K562 (cell line): ENCODE measurements around the gene LRRC1. TPM values are rescaled to one million over a fixed set of nuclear protein-coding genes. Genes with fewer than 3 reads are reported as not detected.

ENCODE experiments used
- ATAC-seq: fragments of 200-7000 bp; cut with Tn5 transposase; 3 replicates; pipeline ENCODE4 v1.9.1; 2020; ENCODE audit warnings: moderate library complexity
- BruUV-seq: library from RNA; stranded (reverse); fragments of 400-500 nt; replicated peaks from 2 replicates; lab custom pipeline; 2021; lab: Mats Ljungman, UMichigan
- CTCF ChIA-PET: fragments of 300-600 bp; formaldehyde crosslinking; extraction: SDS; loops from one replicate; lab custom pipeline; 2021; ENCODE audit warnings: low intra/inter-chr PET ratio; lab: Yijun Ruan, JAX
- POLR2A ChIA-PET: fragments of 300-600, 350-650 bp; sonication (Branson Sonifier 250); formaldehyde crosslinking; extraction: SDS; loops from one replicate; lab custom pipeline; 2021; ENCODE audit warnings: antibody characterized with exemption, inconsistent platforms; lab: Yijun Ruan, JAX
- DNase-seq, 4 experiments: peaks; one replicate each; pipeline versions ENCODE4 v3.0.0 to v3.0.0-alpha.2; 2011 to 2018; ENCODE audit warnings: low spot score in 3 of 4, mixed read lengths in 3 of 4; ENCODE audit errors: extremely low read depth in 1 of 4
- FAIRE-seq: peaks from 2 replicates; lab custom pipeline; 2011; peaks lifted over from hg19 to GRCh38; lab: Jason Lieb, UNC
- H2AFZ ChIP-seq: 2 replicates; pipeline ENCODE4 v1.6.0; 2011; ENCODE audit warnings: low read depth, low read length, control low read depth, inconsistent platforms
- H3K27ac ChIP-seq: fragments of 200-600 bp; 3 replicates; pipeline ENCODE4 v1.8.0; 2011; ENCODE audit warnings: low read depth, mild to moderate bottlenecking, control low read depth, inconsistent platforms, low read length, moderate library complexity, mixed read lengths; ENCODE audit errors: extremely low read depth
- H3K27me3 ChIP-seq, 2 experiments: fragments of 300-600 bp in 1 of 2; 2 replicates in 1 of 2; 3 replicates in 1 of 2; pipeline versions ENCODE4 v1.6.0 to v1.8.0; 2011; ENCODE audit warnings: inconsistent platforms in 2 of 2, low read length in 2 of 2, mild to moderate bottlenecking in 1 of 2, mixed read lengths in 1 of 2, moderate library complexity in 1 of 2; ENCODE audit not compliant: control insufficient read depth in 2 of 2, insufficient read depth in 2 of 2
- H3K36me3 ChIP-seq: fragments of 300-600 bp; 3 replicates; pipeline ENCODE4 v1.8.0; 2011; ENCODE audit warnings: mild to moderate bottlenecking, low read length, inconsistent platforms; ENCODE audit not compliant: control insufficient read depth, insufficient read depth
- H3K4me1 ChIP-seq, 2 experiments: fragments of 200-600 bp in 1 of 2; replicated peaks in 1 of 2; 2 replicates in 1 of 2; 3 replicates in 1 of 2; pipeline versions ENCODE4 v1.5.1 to v1.8.0; 2011; ENCODE audit warnings: inconsistent platforms in 2 of 2, low read length in 2 of 2, mild to moderate bottlenecking in 1 of 2, mixed read lengths in 1 of 2, moderate library complexity in 1 of 2; ENCODE audit not compliant: control insufficient read depth in 2 of 2, insufficient read depth in 2 of 2
- H3K4me2 ChIP-seq: 2 replicates; pipeline ENCODE4 v1.6.1; 2011; ENCODE audit warnings: low read length, control low read depth, inconsistent platforms, mixed read lengths; ENCODE audit not compliant: insufficient read depth
- H3K4me3 ChIP-seq: fragments of 200-600 bp; sonication (generic), shearing (Covaris generic); 2 replicates; pipeline ENCODE4 v1.5.1; 2016; ENCODE audit warnings: control low read depth, inconsistent platforms
- H3K79me2 ChIP-seq: fragments of 200-600 bp; 3 replicates; pipeline ENCODE4 v1.8.0; 2011; ENCODE audit warnings: low read length, inconsistent platforms; ENCODE audit not compliant: control insufficient read depth, insufficient read depth
- H3K9ac ChIP-seq, 2 experiments: 2 replicates each; pipeline versions ENCODE4 v1.6.0 to v1.6.1; 2011; ENCODE audit warnings: low read depth in 2 of 2, low read length in 2 of 2, control low read depth in 1 of 2, inconsistent platforms in 1 of 2, mild to moderate bottlenecking in 1 of 2, mixed read lengths in 1 of 2; ENCODE audit not compliant: insufficient read depth in 1 of 2
- H3K9me1 ChIP-seq: one replicate; pipeline ENCODE4 v1.6.0; 2011; ENCODE audit warnings: inconsistent platforms, mild to moderate bottlenecking, low read length, moderate library complexity; ENCODE audit not compliant: control insufficient read depth, insufficient read depth
- H3K9me3 ChIP-seq: replicated peaks from 2 replicates; pipeline ENCODE4 v1.5.1; 2011; ENCODE audit warnings: low read depth, low read length, inconsistent platforms; ENCODE audit not compliant: control insufficient read depth, insufficient read depth
- H4K20me1 ChIP-seq: replicated peaks from 2 replicates; pipeline ENCODE4 v1.6.1; 2011; ENCODE audit warnings: low read length, inconsistent platforms, mixed read lengths; ENCODE audit not compliant: control insufficient read depth, insufficient read depth
- CBX3 ChIP-seq, 2 experiments: IDR thresholded peaks; 1 replicate in 1 of 2; 2 replicates in 1 of 2; pipeline ENCODE4 v1.6.1; 2012; ENCODE audit warnings: inconsistent platforms in 2 of 2, low read length in 2 of 2, borderline replicate concordance in 1 of 2, control low read depth in 1 of 2
- CEBPG ChIP-seq, 3 experiments: fragments of 200-800 bp in 1 of 3; sonication (Bioruptor generic) in 1 of 3; sonication (generic) in 1 of 3; formaldehyde crosslinking in 1 of 3; IDR thresholded peaks in 2 of 3; conservative IDR thresholded peaks in 1 of 3; 2 replicates each; pipeline versions ENCODE4 v1.6.1 to v1.8.0; 2016 to 2022; ENCODE audit warnings: missing compliant biosample characterization in 2 of 3, missing genetic modification characterization in 2 of 3, mild to moderate bottlenecking in 1 of 3, missing genetic modification reagents in 1 of 3
- CHD7 ChIP-seq: fragments of 200-600 bp; sonication (generic); IDR thresholded peaks from one replicate; pipeline ENCODE4 v1.6.1; 2012; ENCODE audit warnings: mild to moderate bottlenecking, low read depth, low read length, inconsistent platforms
- MYBL2 ChIP-seq, 2 experiments: fragments of 450-650 bp in 1 of 2; sonication (generic) in 1 of 2; formaldehyde crosslinking in 1 of 2; IDR thresholded peaks; 2 replicates each; pipeline versions ENCODE4 v1.6.1 to v1.8.1; 2017 to 2022; ENCODE audit warnings: borderline replicate concordance in 1 of 2, inconsistent platforms in 1 of 2, low read depth in 1 of 2, mild to moderate bottlenecking in 1 of 2, missing genetic modification reagents in 1 of 2, moderate library complexity in 1 of 2
- NCOA2 ChIP-seq, 2 experiments: fragments of 450-650 bp; IDR thresholded peaks; 2 replicates each; pipeline ENCODE4 v1.6.1; 2018; ENCODE audit warnings: mild to moderate bottlenecking in 2 of 2, moderate library complexity in 1 of 2; ENCODE audit not compliant: partially characterized antibody in 2 of 2
- POLR2A ChIP-seq: fragments of 450-650 bp; conservative IDR thresholded peaks from 2 replicates; pipeline ENCODE4 v1.6.1; 2016
- RAD51 ChIP-seq: fragments of 450-650 bp; IDR thresholded peaks from 2 replicates; pipeline ENCODE4 v1.7.1; 2016; ENCODE audit warnings: low read depth, mild to moderate bottlenecking, borderline replicate concordance
- RBM15 ChIP-seq: fragments of 200-400 bp; formaldehyde crosslinking; IDR thresholded peaks from 2 replicates; pipeline ENCODE4 v1.6.1; 2018; ENCODE audit warnings: mild to moderate bottlenecking, low read length, moderate library complexity; ENCODE audit not compliant: insufficient read depth
- SUPT5H ChIP-seq: fragments of 450-650 bp; IDR thresholded peaks from 2 replicates; pipeline ENCODE4 v1.6.1; 2016
- ZNF57 ChIP-seq: fragments of 450-650 bp; formaldehyde crosslinking; IDR thresholded peaks from 2 replicates; pipeline ENCODE4 v1.4.0; 2020; ENCODE audit warnings: mild to moderate bottlenecking, moderate library complexity
- WGBS: fragments of 100-300 bp; shearing (Covaris generic); methylation state at CpG from one replicate; pipeline ENCODE4 v1.1.6; 2016; ENCODE audit warnings: low coverage, mixed read lengths; ENCODE audit not compliant: insufficient coverage; ENCODE audit errors: missing lambda C conversion rate; 5-methylcytosine and 5-hydroxymethylcytosine counted together
- in situ Hi-C: fragments of 300-500 bp; cut with MboI; formaldehyde crosslinking; loops from 4 replicates; pipeline ENCODE4 v1.15.0; 2018; ENCODE audit warnings: inconsistent platforms, mixed read lengths
- intact Hi-C: fragments of 100-400 bp; cut with micrococcal nuclease; formaldehyde crosslinking; loops from 2 replicates; pipeline ENCODE4 v1.14.2; 2022
- polyA plus RNA-seq, 8 experiments: library from polyadenylated mRNA; depleted of rRNA in 4 of 8; stranded (reverse) in 5 of 8; unstranded in 3 of 8; fragments of >200 nt; fragmentation: Nextera tagmentation in 2 of 8; fragmentation: Illumina TruSeq in 1 of 8; extraction: Ambion mirVana in 2 of 8; extraction: Trizol in 1 of 8; gene quantifications; 2 replicates each; pipeline versions ENCODE4 v1.2.1 to v1.2.3, GENCODE V29; 2011 to 2014; ENCODE audit warnings: inconsistent platforms in 1 of 8, missing spikeins in 1 of 8
- total RNA-seq, 7 experiments: library from RNA; depleted of rRNA in 6 of 7; stranded (reverse); fragments of >200 nt in 6 of 7; fragmentation: Illumina TruSeq in 2 of 7; extraction: Trizol in 2 of 7; gene quantifications; 2 replicates each; pipeline versions ENCODE4 v1.2.1 to v1.2.3, GENCODE V29; 2011 to 2021; ENCODE audit warnings: low replicate concordance in 1 of 7

Gene LRRC1
- total and polyA plus RNA-seq, 9 of the 15 experiments (the other 6 are each of a cell fraction or from before 2014, with no cell fraction given) = not detected

DNA sequence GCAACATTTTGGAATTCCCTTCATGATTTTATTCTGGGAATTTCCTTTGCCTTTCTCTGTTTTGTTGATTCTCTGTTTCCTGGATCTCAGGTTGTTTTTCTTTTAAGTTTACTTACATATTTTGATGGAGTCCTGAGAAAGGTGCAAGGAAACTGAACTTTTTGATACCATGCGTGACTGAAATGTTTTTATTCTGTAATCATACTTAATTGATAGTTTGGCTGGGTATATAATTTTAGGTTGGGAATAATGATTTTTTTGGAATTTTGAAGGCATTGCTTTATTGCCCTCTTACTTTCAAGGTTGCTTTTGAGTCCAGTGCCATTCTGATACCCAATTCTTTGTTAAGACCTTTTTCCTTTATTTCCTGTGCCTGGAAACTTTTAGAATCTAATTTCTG, 45.2 kb downstream of the LRRC1 start:
- intact Hi-C loops = no loop called here
- Histone ChIP-seq H3K36me3 (no peaks in the 10 kb centered on the region), H3K9ac (no peak overlapping the region), H3K9me1 (no peaks in the 10 kb centered on the region), H3K4me2 (no peak overlapping the region), H2AFZ (no peak overlapping the region), H3K4me1 (no peaks in the 10 kb centered on the region), H3K9me3 (no peaks in the 10 kb centered on the region), H4K20me1 (no peaks in the 10 kb centered on the region), H3K27ac (no peak overlapping the region), H3K27me3 (no peaks in the 10 kb centered on the region), H3K79me2 (no peaks in the 10 kb centered on the region), H3K4me3 (no peak overlapping the region)
- POLR2A ChIA-PET = no interaction called here
- DNase-seq (no peak), ATAC-seq (no peak), FAIRE-seq (no peak)
- CTCF ChIA-PET = no interaction called here
- WGBS = 0% methylated on average over 1 of the region's 1 CpG
- in situ Hi-C loops = no loop called here
- no TSS peak for BruUV-seq
- TF ChIP-seq CBX3 (IDR thresholded peaks at IDR 0.05; ENCODE audit: borderline replicate concordance in 1 of 2, low read length in 2 of 2) = no peak
- TF ChIP-seq CHD7 = no peak
- TF ChIP-seq MYBL2 (IDR thresholded peaks at IDR 0.05; ENCODE audit: low read depth) = no peak
- no peak for TF ChIP-seq MYBL2 (CRISPR knock-in tag; IDR thresholded peaks at IDR 0.05; ENCODE audit: borderline replicate concordance)
- no peak for TF ChIP-seq RBM15
- no peak for TF ChIP-seq SUPT5H
- TF ChIP-seq CEBPG (CRISPR knock-in tag; IDR thresholded peaks at IDR 0.05) = no peak
- no peak for TF ChIP-seq CEBPG (tag; conservative IDR thresholded peaks at IDR 0.05 in 1 of 2, IDR thresholded peaks at IDR 0.05 in 1 of 2)
- TF ChIP-seq ZNF57 (CRISPR knock-in tag) = no peak
- no peak for TF ChIP-seq NCOA2 (IDR thresholded peaks at IDR 0.05; ENCODE audit: partially characterized antibody in 2 of 2)
- no peak for TF ChIP-seq POLR2A
- no peak for TF ChIP-seq RAD51
